Activated CD4-positive, alpha-beta T cell treated with anti-CD3 and anti-CD28 coated beads, Interleukin-2, amount 50 U/mL, for 1 hour (primary cell): ENCODE results near the gene NFILZ.

Experiments
- DNase-seq: peaks from one replicate; pipeline ENCODE4 v3.0.0-alpha.2; 2020

The NFILZ gene, protein sequence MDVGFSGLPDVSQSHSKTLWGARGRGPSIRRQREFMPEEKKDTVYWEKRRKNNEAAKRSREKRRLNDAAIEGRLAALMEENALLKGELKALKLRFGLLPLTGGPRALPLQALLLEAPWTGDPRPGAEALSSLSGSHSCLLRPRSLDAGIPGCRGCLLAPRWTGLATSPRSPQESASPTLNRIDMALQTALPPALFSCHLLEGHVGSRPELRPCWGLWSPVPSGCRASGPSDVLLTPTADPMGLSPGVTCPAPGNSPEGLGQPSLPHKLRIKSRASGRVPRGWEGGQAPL

GRCh38 chr19:8629996-8630683, at the start of gene NFILZ:
Gene NFILZ (plus strand): TSS chr19:8630633. CDS start chr19:8676766, 46,133 bp downstream.
- no peak for DNase-seq

DNA sequence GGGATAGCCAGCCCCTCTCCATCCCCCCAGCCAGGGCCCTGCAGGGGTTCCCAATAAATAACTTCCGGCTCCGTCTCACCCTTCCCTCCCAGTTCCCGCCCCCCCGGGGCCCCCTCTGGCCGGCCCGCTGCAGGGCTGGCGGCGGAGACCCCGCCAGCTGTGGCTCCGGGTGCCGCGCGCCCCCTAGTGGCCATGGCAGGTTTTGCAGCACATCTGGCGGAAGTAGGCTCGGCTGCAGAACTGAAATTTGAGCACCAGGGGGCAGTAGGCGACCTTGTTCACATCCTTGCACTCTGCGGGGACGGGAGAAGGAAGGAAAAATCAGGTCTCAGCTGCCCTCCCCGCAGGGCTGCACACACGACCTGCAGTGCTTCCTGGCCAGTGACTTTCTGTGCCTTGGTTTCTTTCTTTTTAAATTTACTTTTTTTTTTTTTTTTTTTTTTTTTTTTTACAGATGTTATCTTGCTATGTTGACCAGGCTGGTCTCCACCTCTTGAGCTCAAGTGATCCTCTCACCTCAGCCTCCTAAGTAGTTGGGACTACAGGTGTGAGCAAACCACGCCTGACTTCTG, 49.6 kb upstream of the NFILZ start:
- peak; percentile 86 for DNase-seq

DNA sequence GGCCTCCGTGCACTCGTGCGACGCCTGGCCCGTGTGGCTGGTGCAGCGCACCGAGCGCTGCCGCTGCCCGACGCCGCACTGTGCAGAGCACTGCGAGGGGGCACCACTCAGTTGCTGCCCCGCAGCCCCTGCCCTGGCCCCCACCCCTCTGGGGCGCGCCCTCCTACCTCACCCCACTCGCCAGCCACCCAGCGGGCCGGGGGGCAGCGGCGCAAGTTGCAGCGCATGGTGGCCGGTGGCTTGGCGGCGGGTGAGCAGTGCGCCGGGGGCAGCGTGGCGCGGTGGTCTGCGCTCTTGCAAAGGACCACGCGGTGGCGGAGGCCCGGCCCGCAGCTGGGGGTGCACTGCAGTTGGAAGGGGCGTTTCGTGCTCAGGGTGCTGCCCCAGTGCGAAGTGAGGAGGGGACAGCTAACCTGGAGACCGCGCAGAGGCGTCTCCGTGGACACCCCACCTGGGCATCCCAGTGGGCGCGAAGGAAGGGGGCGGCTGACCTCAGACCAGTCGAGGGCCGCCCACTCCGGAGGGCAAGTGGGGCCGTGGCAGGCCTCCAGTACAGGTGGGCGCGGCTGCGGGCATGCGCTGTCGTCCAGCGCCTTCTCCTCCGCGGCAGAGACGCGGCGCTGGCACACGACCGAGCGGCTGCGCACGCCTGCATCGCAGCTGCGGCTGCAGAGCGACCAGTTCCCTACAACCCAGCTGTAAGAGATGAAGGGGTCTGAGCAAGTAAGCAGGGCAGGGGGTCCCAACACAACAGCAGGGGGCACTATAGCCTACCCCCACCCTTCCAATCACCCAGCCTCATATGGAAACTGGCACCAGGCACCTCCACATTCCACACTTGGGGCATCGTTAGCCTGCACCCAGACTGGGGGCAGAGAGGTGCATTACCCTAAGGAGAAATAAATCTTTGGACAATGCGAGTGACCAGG, 45.2 kb upstream of the NFILZ start:
- DNase-seq, result no peak

DNA sequence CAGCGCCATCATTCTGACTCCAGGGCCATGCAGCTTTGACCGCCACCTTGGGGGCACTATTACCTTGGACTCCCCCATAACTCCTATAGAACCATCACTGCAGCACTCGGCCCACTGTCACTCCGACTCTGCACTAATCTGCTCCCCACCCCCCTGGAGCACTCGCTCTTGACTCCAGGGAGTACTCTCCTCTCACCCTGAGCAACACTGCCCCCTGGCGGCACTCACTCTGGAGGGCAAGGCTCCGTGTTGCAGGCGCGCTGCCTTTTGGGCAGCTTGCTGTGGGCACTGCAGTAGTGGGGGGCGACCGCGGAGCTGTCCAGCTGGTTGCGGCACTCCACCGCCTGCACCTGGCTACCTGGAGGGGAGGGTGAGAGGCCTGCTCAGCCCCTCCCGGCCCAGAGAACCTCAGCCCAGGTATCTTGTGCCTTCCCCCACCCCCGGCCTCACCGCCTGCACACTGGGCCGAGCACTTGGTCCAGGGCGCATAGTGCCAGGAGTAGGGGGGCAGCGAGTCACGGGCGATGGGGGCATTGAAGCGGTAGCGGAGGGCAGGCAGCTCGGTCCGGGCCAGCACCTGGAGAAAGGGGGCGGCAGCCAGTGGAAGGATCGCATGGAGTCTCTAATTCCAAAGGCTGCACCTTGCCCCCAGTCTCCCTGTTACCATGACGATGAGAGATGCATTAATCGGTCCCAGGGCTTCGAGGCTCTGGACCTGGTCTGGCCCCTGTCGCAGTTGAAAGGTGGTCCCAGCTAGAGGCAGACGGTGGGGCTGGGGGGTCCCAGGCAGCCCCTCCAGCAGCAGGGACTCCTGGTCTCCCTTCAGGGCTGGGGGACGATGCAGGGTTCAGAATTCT, 44.3 kb upstream of the NFILZ start:
- peak; percentile 61 for DNase-seq

DNA sequence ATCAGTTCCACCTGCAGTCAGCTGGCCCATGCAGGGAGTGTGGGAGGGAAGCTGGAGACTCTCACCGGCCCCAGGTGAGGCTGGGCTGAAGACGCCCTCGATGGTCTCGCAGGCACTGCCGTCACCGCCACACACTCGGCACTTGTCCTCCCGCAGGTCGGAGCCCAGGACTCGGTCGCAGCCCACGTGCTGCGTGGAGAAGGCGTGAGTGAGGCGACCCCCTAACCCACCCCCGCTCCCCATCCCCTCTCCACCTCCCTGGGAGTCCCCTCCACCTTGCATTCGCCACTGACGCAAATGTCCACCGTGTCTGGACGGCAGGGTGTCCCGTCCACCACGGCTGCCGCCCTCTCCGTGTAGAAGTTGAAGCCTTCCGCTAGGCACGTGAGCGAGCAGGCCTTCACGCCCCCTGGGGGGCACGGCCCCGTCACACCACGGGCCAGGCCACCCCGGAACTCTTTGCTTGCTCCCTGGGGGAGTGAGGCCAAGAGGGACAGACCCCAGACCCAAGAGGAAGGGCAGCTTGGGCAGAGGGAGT, 41.2 kb upstream of the NFILZ start:
- no peak for DNase-seq

GRCh38 chr19:8592231-8593009, 38.0 kb upstream of the NFILZ start:
- peak; percentile 97 for DNase-seq

GRCh38 chr19:8593931-8594330, 36.5 kb upstream of the NFILZ start:
- DNase-seq, result no peak

DNA sequence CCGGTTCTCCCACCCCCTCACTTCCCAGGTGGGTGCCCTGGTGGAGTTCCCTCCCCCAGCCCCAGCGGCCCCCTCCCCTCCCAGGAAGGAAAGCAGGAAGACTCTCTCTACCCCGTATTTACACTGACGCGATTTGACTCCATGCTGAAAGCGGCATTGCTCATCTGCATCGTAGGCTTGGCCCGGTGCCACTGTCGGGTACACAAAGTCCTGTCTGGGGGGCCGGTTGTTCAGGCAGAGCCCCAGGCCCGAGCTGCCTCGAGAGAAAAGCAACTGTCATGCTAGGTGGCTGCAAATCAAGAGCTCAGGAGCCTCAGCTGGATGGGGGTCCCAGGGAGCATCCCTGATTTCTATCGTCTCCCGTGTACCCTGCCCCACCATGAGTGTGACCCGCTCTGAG, 34.8 kb upstream of the NFILZ start:
- DNase-seq, result no peak

- DNase-seq, result no peak
Observed at GRCh38 chr19:8596168-8596567, 34.3 kb upstream of the NFILZ start.

- no peak for DNase-seq
Observed at GRCh38 chr19:8600064-8600463, 30.4 kb upstream of the NFILZ start.

GRCh38 chr19:8600816-8601215, 29.6 kb upstream of the NFILZ start:
- no peak for DNase-seq

- no peak for DNase-seq
Observed at GRCh38 chr19:8601796-8602195, 28.6 kb upstream of the NFILZ start.

DNA sequence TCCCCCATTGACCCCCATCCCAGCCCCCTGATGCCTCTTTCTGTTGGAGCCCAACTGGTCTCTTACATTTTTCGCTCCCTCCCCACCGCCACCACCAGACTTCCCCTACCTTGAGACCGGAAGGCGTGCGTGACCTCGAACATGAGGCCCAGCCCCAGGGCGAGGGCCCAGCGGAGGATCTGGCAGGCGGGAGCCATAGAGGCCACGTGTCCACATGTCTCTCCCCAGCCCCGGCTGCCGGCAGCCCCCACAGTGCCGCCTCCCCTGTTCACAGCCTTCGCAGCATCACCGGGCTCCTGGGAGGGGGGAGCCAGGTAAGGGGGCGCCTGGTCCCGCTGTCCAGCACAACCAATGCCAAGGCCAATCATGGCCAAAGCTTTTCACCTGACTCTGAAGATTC, 24.9 kb upstream of the NFILZ start:
- DNase-seq, result no peak

DNA sequence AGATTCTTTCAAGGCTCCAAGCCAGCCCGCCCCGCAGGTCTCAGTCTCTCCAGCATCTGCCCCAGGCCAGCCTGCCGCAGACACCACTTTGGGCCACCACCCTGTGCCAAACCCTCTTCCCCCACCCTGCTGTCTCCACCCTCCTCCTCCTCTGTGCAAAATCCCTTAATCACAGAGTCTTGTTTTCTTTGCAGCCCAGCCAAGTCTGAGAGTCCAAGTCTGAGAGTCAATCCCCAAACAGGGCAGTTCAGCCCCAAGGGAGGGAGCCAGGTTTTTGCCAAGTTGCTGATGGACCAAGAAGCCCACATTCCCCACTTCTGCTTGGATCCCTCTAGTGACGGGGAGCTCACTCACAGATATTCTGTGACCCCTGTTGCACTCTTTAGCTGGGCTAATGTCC, 23.0 kb upstream of the NFILZ start:
- no peak for DNase-seq

GRCh38 chr19:8608941-8609278, 21.5 kb upstream of the NFILZ start:
- no peak for DNase-seq

DNA sequence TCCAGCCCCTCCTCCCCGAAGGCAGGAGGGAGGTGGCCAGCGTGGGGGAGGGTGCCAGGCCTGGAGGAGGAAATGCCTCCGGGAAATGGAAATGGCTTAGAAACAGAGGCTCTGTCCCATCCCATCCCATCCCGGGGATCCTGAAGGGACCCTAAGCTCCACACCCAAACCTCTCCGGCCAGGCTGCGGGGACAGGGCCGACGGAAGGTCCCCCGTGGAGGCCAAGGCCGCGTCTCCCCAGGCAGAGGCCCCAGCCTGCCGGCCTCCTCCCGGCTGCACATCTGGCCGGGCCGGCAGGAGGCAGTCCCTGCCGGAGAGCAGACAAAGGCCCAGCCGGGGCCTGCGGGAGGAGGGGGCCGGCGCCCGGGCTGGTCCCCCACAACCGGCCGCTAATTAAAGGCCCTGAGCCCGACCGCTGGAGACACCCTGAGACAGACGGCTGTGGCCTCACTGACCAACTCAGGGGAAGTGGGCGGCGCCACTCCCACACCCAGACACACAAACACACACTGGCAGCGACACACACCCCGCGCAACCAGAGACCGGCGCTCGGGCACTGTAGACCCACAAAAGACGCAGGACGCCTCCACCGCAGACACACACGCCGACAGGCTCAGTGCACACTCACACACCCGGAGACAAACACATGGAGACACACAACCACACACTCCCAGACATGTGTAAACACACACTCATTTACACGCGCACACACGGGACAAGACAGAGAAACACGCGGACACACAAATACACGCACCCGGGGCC, 21.0 kb upstream of the NFILZ start:
- DNase-seq, result peak; percentile 21

DNA sequence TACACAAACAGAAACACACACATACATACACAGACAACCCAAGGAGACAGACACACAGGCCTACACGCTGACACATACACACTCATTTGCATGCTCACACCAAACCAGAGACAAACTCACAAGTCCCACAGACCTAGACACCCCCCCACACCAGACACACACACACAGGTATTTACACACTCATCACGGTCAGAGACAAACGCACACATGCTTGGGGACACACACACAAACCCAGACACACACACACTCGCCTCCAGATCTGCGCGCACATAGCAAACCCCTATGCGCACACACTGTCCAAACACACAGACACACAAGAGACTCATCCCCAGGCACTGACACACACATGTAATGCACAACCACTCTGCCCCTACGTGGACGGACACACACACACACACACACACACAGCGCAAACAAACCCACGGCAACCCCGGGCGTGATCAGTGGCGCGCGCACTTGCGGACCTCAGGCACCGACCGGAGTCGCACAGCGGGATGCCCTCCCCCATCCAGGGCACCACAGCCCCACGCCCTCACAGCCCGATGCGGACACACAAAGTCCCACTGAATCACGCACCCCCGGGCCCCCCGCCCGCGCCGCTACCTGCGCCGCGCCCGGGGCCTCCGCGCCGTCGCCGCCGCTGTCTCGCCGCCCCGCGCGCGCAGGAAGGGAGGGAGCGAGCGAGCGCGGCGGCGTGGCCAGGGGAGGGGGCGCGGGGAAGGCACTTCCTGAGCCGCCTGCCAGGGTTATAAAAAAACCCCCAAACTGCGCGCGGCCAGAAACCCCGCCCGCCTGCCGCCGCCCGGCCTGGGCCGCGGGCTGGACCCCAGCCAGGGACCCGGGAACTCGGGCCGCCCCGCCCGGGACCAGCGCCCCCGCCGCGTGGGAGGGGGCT, 20.1 kb upstream of the NFILZ start, which contains the start of gene ADAMTS10:
ADAMTS10 (minus strand) TSS at position 675 of the 895 bp plus-strand sequence. CDS start 5,005 bp downstream, outside the sequence.
- DNase-seq, result peak; percentile 49

GRCh38 chr19:8610936-8611300, 19.5 kb upstream of the NFILZ start:
- DNase-seq, result no peak

DNA sequence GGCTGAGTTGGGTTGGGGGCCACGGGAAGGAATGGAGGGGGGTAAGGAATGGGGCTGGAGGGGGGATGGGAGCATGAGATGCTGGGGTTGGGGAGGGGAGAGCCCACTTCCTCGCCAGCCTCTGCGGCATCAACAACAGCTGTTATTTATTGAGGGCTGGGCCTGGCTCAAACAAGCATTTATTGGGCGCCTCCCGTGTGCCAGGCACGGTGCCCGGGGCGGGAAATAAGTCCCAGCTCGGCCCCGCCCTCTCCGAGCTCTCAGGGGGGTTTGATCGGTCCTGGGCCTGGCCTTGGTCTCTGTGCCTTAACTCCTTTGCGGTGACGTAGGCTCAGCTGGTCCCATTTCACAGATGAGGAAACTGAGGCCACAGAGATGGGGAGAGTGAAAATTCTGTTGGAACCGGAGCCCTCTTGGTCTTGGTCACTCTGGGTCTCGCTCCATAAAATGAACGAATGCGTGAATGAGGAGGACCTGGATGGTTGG, 19.0 kb upstream of the NFILZ start:
- DNase-seq, result no peak
